Peyer's patch (tissue), 4 donors: ENCODE measurements around the gene DAPK3. TPM values are rescaled to one million over a fixed set of nuclear protein-coding genes. Genes with fewer than 3 reads are reported as not detected.

Source experiments
- DNase-seq, 3 donors: peaks; one replicate each; pipeline ENCODE4 v3.0.0-alpha.2; 2017 to 2019
- H3K27ac ChIP-seq, 4 donors: fragments of 200-600 bp; sonication (generic); one replicate each; pipeline ENCODE4 v1.5.1; 2016 to 2019
- H3K27me3 ChIP-seq, 2 donors: fragments of 200-600 bp; sonication (generic); one replicate each; pipeline ENCODE4 v1.5.1; 2019
- H3K36me3 ChIP-seq, 3 donors: fragments of 200-600 bp; sonication (generic); one replicate each; pipeline ENCODE4 v1.5.1; 2016 to 2019
- H3K4me1 ChIP-seq, 4 donors: fragments of 200-600 bp; sonication (generic); one replicate each; pipeline ENCODE4 v1.5.1; 2016 to 2019
- H3K4me3 ChIP-seq, 4 donors: fragments of 200-600 bp; sonication (generic); 1 replicate in 3 of 4; 2 replicates in 1 of 4; pipeline ENCODE4 v1.5.1; 2016 to 2019; ENCODE audit warnings: mild to moderate bottlenecking in 1 of 4
- H3K9me3 ChIP-seq, 4 donors: fragments of 200-600 bp; sonication (generic); one replicate each; pipeline ENCODE4 v1.5.1; 2016 to 2019; ENCODE audit warnings: mild to moderate bottlenecking in 1 of 4
- CTCF ChIP-seq, 6 experiments: fragments of 450-650 bp in 4 of 6; fragments of 200-600 bp in 2 of 6; sonication (generic) in 1 of 6; IDR thresholded peaks; one replicate each; pipeline ENCODE4 v1.5.1; 2017 to 2019; ENCODE audit warnings: antibody characterized with exemption in 6 of 6, mild to moderate bottlenecking in 3 of 6, moderate library complexity in 1 of 6
- POLR2A ChIP-seq, 2 donors: fragments of 450-650 bp; IDR thresholded peaks; one replicate each; pipeline ENCODE4 v1.5.1; 2017; ENCODE audit warnings: antibody characterized with exemption in 2 of 2, mild to moderate bottlenecking in 2 of 2, moderate library complexity in 2 of 2
- total RNA-seq, 4 donors: library from RNA; depleted of rRNA; stranded (reverse); fragments of >200 nt; gene quantifications; one replicate each; pipeline ENCODE4 v1.1.0, GENCODE V29; 2016

Gene DAPK3
- total RNA-seq, 4 donors from 2014 or later: 61.3 to 106 (median 88.1) TPM

GRCh38 chr19:3936506-3937442 is 34.1 kb downstream of the DAPK3 start:
- peaks cover 0 to 5% (median 0%) of the 10 kb centered on the region in 4 donors for H3K4me1 ChIP-seq
- TF ChIP-seq CTCF (IDR thresholded peaks at IDR 0.05) (no peak), POLR2A (IDR thresholded peaks at IDR 0.05) (no peak)

DNA sequence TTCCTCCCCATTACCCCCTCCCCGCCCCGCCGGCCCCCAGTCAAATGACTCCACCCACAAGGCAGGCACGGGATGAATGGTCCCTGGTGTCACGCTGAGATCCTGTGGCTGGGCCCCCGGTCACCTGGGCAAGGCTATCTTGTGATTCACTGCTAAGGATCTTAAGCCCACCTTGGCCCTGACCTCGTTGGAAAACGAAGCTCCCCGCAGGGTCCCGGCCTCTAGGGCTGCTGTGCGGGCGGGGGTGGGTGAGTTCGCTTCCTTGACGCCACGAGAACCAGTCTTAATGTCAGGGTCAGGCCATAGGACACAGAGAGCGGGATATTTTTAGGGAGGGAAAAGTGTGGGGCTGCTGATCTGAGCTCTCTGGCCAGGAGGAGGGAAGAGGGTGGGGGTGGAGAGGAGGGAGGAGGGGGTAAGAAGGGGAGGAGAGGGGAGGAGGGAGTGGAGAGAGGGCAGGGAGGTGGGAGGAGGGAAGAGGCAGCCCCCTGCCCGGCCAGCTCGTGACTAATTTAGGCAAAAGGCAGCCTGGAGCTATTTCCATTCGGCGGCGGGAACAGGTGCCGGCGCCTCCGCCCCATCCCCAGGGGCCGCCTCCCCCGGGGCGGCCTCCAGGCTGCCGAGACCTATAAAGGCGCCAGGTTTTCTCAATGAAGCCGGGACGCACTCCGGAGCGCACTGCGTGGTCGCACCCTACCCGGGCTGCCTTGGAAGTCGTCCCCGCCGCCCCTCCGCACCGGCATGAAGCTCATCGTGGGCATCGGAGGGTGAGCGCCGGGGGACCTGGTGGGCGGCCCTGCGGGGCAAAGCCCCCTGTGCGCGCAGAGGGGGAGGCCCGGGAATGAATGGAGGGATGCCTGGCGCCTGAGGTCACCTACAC is 37.7 kb downstream of the DAPK3 start, which contains the start of gene NMRK2:
NMRK2 (plus strand) TSS at position 139 of the 880 bp plus-strand sequence; CDS start at position 742, 603 bp downstream.
- peaks cover 0 to 5% (median 0%) of the 10 kb centered on the region in 4 donors for H3K4me1 ChIP-seq
- no peak within 1 kb of the TSS for H3K27ac ChIP-seq
- no peak for TF ChIP-seq POLR2A (IDR thresholded peaks at IDR 0.05)
- TF ChIP-seq CTCF (IDR thresholded peaks at IDR 0.05): no peak
- H3K9me3 ChIP-seq: no peaks in the 10 kb centered on the region
- peaks cover 0 to 6% of the 10 kb centered on the region in 2 donors for H3K27me3 ChIP-seq
- no peaks in the 10 kb centered on the region for H3K36me3 ChIP-seq
- DNase-seq: no peak
- H3K4me3 ChIP-seq: no peak within 1 kb of the TSS

More at GRCh38 chr19:3936506-3937442, 34.1 kb downstream of the DAPK3 start:
- H3K9me3 ChIP-seq: no peaks in the 10 kb centered on the region
- peaks cover 0 to 6% of the 10 kb centered on the region in 2 donors for H3K27me3 ChIP-seq
- H3K4me3 ChIP-seq: no peak overlapping the region
- no peaks in the 10 kb centered on the region for H3K36me3 ChIP-seq
- no peak overlapping the region for H3K27ac ChIP-seq
- no peak for DNase-seq

GRCh38 chr19:3931041-3931440 is 39.9 kb downstream of the DAPK3 start:
- no peak for TF ChIP-seq POLR2A (IDR thresholded peaks at IDR 0.05)
- no peak for TF ChIP-seq CTCF (IDR thresholded peaks at IDR 0.05)

DNA sequence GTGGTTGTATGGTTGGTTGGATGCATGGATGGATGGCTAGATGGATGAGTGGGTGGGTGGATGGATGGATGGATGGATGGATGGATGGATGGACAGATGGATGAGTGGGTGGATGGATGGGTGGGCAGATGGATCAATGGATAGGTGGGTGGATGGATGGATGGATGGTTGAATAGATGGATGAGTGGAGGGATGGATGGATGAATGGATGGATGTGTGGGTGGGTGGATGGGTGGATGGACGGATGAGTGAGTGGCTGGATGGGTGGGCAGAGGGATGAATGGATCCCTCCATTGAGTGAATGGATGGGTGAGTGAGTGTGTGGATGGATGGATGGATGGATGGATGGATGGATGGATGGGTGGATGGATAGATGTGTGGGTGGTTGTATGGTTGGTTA is 47.0 kb downstream of the DAPK3 start:
- DNase-seq: no peak
- no peak overlapping the region for H3K4me3 ChIP-seq
- no peaks in the 10 kb centered on the region for H3K4me1 ChIP-seq
- H3K9me3 ChIP-seq: peaks cover 0 to 4% (median 2%) of the 10 kb centered on the region in 4 donors
- H3K27me3 ChIP-seq: no peaks in the 10 kb centered on the region
- no peaks in the 10 kb centered on the region for H3K36me3 ChIP-seq
- no peak overlapping the region for H3K27ac ChIP-seq
- TF ChIP-seq POLR2A (IDR thresholded peaks at IDR 0.05) (no peak), CTCF (IDR thresholded peaks at IDR 0.05) (no peak)

More at GRCh38 chr19:3931041-3931440, 39.9 kb downstream of the DAPK3 start:
- no peak for DNase-seq
- Histone ChIP-seq H3K27me3 (peaks cover 0 to 6% of the 10 kb centered on the region in 2 donors), H3K4me3 (no peak overlapping the region), H3K4me1 (peaks cover 0 to 5% (median 0%) of the 10 kb centered on the region in 4 donors), H3K27ac (no peak overlapping the region), H3K9me3 (no peaks in the 10 kb centered on the region), H3K36me3 (no peaks in the 10 kb centered on the region)

GRCh38 chr19:3923096-3923758 is 47.7 kb downstream of the DAPK3 start:
- peaks cover 0 to 4% (median 2%) of the 10 kb centered on the region in 4 donors for H3K9me3 ChIP-seq
- no peak overlapping the region for H3K27ac ChIP-seq
- H3K4me3 ChIP-seq: no peak overlapping the region
- H3K4me1 ChIP-seq: no peaks in the 10 kb centered on the region
- H3K27me3 ChIP-seq: no peaks in the 10 kb centered on the region
- DNase-seq: no peak
- TF ChIP-seq POLR2A (IDR thresholded peaks at IDR 0.05) (no peak), CTCF (IDR thresholded peaks at IDR 0.05) (no peak)
- H3K36me3 ChIP-seq: no peaks in the 10 kb centered on the region
